Astrocyte (in vitro differentiated cells and primary cell): ENCODE results near the gene CCZ1.
"Not testable (repeated sequence)": the region's sequence is repeated elsewhere in the genome, so short reads cannot be mapped to it uniquely, and the experiment has no call there.

Experiments used
- CTCF ChIP-seq: IDR thresholded peaks from 2 replicates; pipeline ENCODE4 v1.5.1; 2011; ENCODE audit warnings: low read depth, mild to moderate bottlenecking, inconsistent platforms, low read length, moderate library complexity; ENCODE audit not compliant: insufficient read depth
- EZH2 ChIP-seq: IDR thresholded peaks from 2 replicates; pipeline ENCODE4 v1.6.1; 2012; ENCODE audit warnings: mild to moderate bottlenecking, low read length, inconsistent platforms; ENCODE audit not compliant: insufficient read depth

DNA sequence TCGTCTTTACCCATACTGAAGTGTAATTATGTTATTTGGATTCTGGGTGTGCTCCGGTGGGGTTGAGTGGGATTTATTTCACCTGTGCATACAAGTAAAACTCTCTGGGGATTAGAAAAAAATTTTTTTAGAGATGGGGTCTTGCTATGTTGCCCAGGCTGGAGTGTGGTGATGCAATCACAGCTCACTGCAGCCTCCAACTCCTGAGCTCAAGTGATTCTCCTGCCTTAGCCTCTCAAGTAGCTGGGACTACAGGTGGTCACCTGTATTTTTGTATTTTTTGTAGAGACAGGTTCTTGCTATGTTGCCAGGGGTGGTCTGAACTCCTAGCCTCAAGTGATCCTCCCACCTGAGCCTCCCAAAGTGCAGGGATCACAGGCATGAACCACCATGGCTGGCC, 8.3 kb upstream of the CCZ1 start:
- TF ChIP-seq CTCF, EZH2: not testable (repeated sequence)
